SK-N-SH (cell line): Measurements from ENCODE around the gene COA6. TPM values are rescaled to one million over a fixed set of nuclear protein-coding genes. Genes with fewer than 3 reads are reported as not detected.

Experiments
- CTCF ChIA-PET: fragments of 300-600, 350-600 bp; formaldehyde crosslinking; extraction: SDS; loops from one replicate; lab custom pipeline; 2021; lab: Yijun Ruan, JAX
- POLR2A ChIA-PET: fragments of 350-600 bp; sonication (Branson Sonifier 250); formaldehyde crosslinking; extraction: SDS; loops from one replicate; lab custom pipeline; 2020; ENCODE audit warnings: antibody characterized with exemption, inconsistent platforms; lab: Yijun Ruan, JAX
- DNase-seq: peaks from one replicate; pipeline ENCODE4 v3.0.0; 2012
- H2AFZ ChIP-seq: fragments of 200-600 bp; sonication (generic); 2 replicates; pipeline ENCODE4 v1.8.1; 2016; ENCODE audit warnings: antibody characterized with exemption, mild to moderate bottlenecking, low read depth
- H3F3A ChIP-seq: fragments of 200-600 bp; sonication (generic); replicated peaks from 2 replicates; pipeline ENCODE3; 2016; ENCODE audit warnings: antibody characterized with exemption, mild to moderate bottlenecking; ENCODE audit not compliant: insufficient read depth
- H3K27ac ChIP-seq, 2 experiments: fragments of 200-500 bp in 1 of 2; fragments of 200-600 bp in 1 of 2; sonication (Bioruptor generic) in 1 of 2; sonication (generic), shearing (Covaris generic) in 1 of 2; 2 replicates each; pipeline versions ENCODE4 v1.5.1 to v1.6.1; 2014 to 2016; ENCODE audit warnings: low read depth in 2 of 2, inconsistent platforms in 1 of 2, low read length in 1 of 2, mild to moderate bottlenecking in 1 of 2, mixed read lengths in 1 of 2
- H3K27me3 ChIP-seq: fragments of 200-600 bp; sonication (generic), shearing (Covaris generic); 2 replicates; pipeline ENCODE4 v1.6.1; 2016; ENCODE audit warnings: mixed run types; ENCODE audit not compliant: insufficient read depth
- H3K36me3 ChIP-seq, 2 experiments: fragments of 200-500 bp in 1 of 2; fragments of 200-600 bp in 1 of 2; sonication (Bioruptor generic) in 1 of 2; sonication (generic) in 1 of 2; replicated peaks in 1 of 2; 2 replicates each; pipeline versions ENCODE3 to v1.5.1; 2014 to 2016; ENCODE audit warnings: low read length in 1 of 2, mild to moderate bottlenecking in 1 of 2; ENCODE audit not compliant: insufficient read depth in 2 of 2, control insufficient read depth in 1 of 2
- H3K4me1 ChIP-seq, 2 experiments: fragments of 200-500 bp in 1 of 2; fragments of 200-600 bp in 1 of 2; sonication (Bioruptor generic) in 1 of 2; sonication (generic), shearing (Covaris generic) in 1 of 2; 2 replicates each; pipeline versions ENCODE4 v1.5.1 to v1.6.1; 2014 to 2016; ENCODE audit warnings: low read depth in 1 of 2, low read length in 1 of 2, mixed run types in 1 of 2; ENCODE audit not compliant: insufficient read depth in 2 of 2, control insufficient read depth in 1 of 2
- H3K4me2 ChIP-seq: fragments of 200-600 bp; sonication (generic), shearing (Covaris generic); 2 replicates; pipeline ENCODE4 v1.6.1; 2017; ENCODE audit warnings: mixed run types
- H3K4me3 ChIP-seq, 2 experiments: fragments of 200-500 bp in 1 of 2; fragments of 200-600 bp in 1 of 2; sonication (Bioruptor generic) in 1 of 2; sonication (generic), shearing (Covaris generic) in 1 of 2; 2 replicates each; pipeline versions ENCODE4 v1.5.1 to v1.8.1; 2014 to 2016; ENCODE audit warnings: low read depth in 2 of 2, inconsistent platforms in 1 of 2, low read length in 1 of 2, mild to moderate bottlenecking in 1 of 2, mixed read lengths in 1 of 2, moderate library complexity in 1 of 2
- H3K79me2 ChIP-seq: fragments of 200-600 bp; sonication (generic); 2 replicates; pipeline ENCODE4 v1.8.1; 2017; ENCODE audit warnings: mild to moderate bottlenecking; ENCODE audit not compliant: insufficient read depth
- H3K9ac ChIP-seq: fragments of 200-600 bp; sonication (generic); 2 replicates; pipeline ENCODE4 v1.6.1; 2017; ENCODE audit warnings: mixed run types
- H3K9me2 ChIP-seq: fragments of 200-600 bp; sonication (generic); 2 replicates; pipeline ENCODE4 v1.6.1; 2017; ENCODE audit warnings: mixed run types
- H3K9me3 ChIP-seq: fragments of 200-600 bp; sonication (generic); 2 replicates; pipeline ENCODE4 v1.6.1; 2017; ENCODE audit warnings: mixed run types, mild to moderate bottlenecking, moderate library complexity
- H4K20me1 ChIP-seq: fragments of 200-600 bp; sonication (generic); 2 replicates; pipeline ENCODE4 v1.6.1; 2017; ENCODE audit warnings: mild to moderate bottlenecking, mixed run types; ENCODE audit not compliant: insufficient read depth
- ELF1 ChIP-seq: IDR thresholded peaks from 2 replicates; pipeline ENCODE4 v1.4.0; 2012
- EZH2phosphoT487 ChIP-seq: fragments of 200-600 bp; sonication (generic); IDR thresholded peaks from 2 replicates; pipeline ENCODE4 v1.6.1; 2017; ENCODE audit warnings: low read depth, mixed run types, mild to moderate bottlenecking, antibody characterized with exemption, moderate library complexity, borderline replicate concordance
- FOSL2 ChIP-seq: IDR thresholded peaks from 2 replicates; pipeline ENCODE4 v1.4.0; 2012; ENCODE audit warnings: low read depth, mild to moderate bottlenecking, moderate library complexity, borderline replicate concordance
- FOXJ3 ChIP-seq: sonication (generic); formaldehyde crosslinking; IDR thresholded peaks from 2 replicates; pipeline ENCODE4 v1.5.1; 2020; ENCODE audit warnings: mild to moderate bottlenecking, missing genetic modification reagents
- GABPA ChIP-seq: IDR thresholded peaks from 2 replicates; pipeline ENCODE4 v1.4.0; 2012; ENCODE audit warnings: low read depth, mild to moderate bottlenecking
- JUND ChIP-seq: IDR thresholded peaks from 2 replicates; pipeline ENCODE4 v1.4.0; 2012
- MEF2A ChIP-seq: IDR thresholded peaks from 2 replicates; pipeline ENCODE4 v1.4.0; 2012; ENCODE audit warnings: low read depth, borderline replicate concordance
- NFIC ChIP-seq: IDR thresholded peaks from 2 replicates; pipeline ENCODE4 v1.4.0; 2012; ENCODE audit warnings: borderline replicate concordance
- RAD21 ChIP-seq: IDR thresholded peaks from 2 replicates; pipeline ENCODE4 v1.6.1; 2012; ENCODE audit warnings: mild to moderate bottlenecking, low read length
- RCOR1 ChIP-seq: fragments of 150-350 bp; IDR thresholded peaks from 2 replicates; pipeline ENCODE4 v1.6.1; 2017; ENCODE audit warnings: antibody characterized with exemption, low read length
- RFX5 ChIP-seq: IDR thresholded peaks from 2 replicates; pipeline ENCODE4 v1.6.1; 2012; ENCODE audit warnings: mild to moderate bottlenecking, improper control_type of control experiment, low read length
- SIN3A ChIP-seq: IDR thresholded peaks from 2 replicates; pipeline ENCODE4 v1.6.1; 2012; ENCODE audit warnings: low read depth, mild to moderate bottlenecking, low read length, moderate library complexity, borderline replicate concordance
- SMC3 ChIP-seq: IDR thresholded peaks from 2 replicates; pipeline ENCODE4 v1.6.1; 2012; ENCODE audit warnings: low read depth, low read length, improper control_type of control experiment
- TCF12 ChIP-seq: IDR thresholded peaks from 2 replicates; pipeline ENCODE4 v1.4.0; 2012
- TEAD4 ChIP-seq: IDR thresholded peaks from 2 replicates; pipeline ENCODE4 v1.4.0; 2012; ENCODE audit warnings: mild to moderate bottlenecking, borderline replicate concordance; ENCODE audit not compliant: insufficient read depth
- WGBS: methylation state at CpG from one replicate; pipeline ENCODE4 v1.1.6; 2017; ENCODE audit warnings: low lambda C conversion rate; 5-methylcytosine and 5-hydroxymethylcytosine counted together
- polyA plus RNA-seq, 3 experiments: library from polyadenylated mRNA; depleted of rRNA; stranded (reverse); fragments of >200 nt; gene quantifications; 2 replicates each; pipeline ENCODE4 v1.2.3, GENCODE V29; 2012
- TF ChIP-seq, protein P1 (sequence below): fragments of 150-350 bp; IDR thresholded peaks from 2 replicates; pipeline ENCODE4 v1.6.1; 2016; ENCODE audit warnings: mild to moderate bottlenecking, low read depth, low read length
- TF ChIP-seq, protein P2 (sequence below): fragments of 200-600 bp; sonication (generic); IDR thresholded peaks from 2 replicates; pipeline ENCODE4 v1.6.1; 2017; ENCODE audit warnings: antibody characterized with exemption, mild to moderate bottlenecking, moderate library complexity
- TF ChIP-seq, protein P3 (sequence below): IDR thresholded peaks from 2 replicates; pipeline ENCODE4 v1.4.0; 2012; ENCODE audit warnings: low read depth, borderline replicate concordance

COA6 gene
- polyA plus RNA-seq, 1 of the 3 experiments (the other 2 are of a cell fraction), result 42.2 TPM

DNA sequence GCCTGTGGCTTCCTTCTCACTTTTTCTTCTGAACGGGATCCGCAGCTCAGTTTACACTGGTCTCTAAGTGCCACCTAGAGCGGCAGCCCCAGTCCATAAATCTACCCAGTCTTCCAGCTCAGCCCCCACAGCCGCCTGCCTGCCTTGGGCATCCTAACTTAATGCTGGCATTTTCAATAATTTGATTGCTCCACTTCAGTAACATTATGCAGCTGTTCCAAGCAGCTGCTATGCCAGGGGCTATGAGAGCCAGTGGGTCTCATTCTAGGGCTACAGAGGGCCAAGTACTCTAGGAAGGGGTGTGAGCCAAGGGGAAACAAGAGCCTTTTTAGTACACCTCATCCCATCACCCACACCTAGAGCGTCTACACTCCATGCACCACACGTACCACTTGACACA, 48.4 kb upstream of the COA6 start (continued):
- TF ChIP-seq RFX5 (no peak), ELF1 (no peak), FOXJ3 (no peak)
- TF ChIP-seq, protein P1, sequence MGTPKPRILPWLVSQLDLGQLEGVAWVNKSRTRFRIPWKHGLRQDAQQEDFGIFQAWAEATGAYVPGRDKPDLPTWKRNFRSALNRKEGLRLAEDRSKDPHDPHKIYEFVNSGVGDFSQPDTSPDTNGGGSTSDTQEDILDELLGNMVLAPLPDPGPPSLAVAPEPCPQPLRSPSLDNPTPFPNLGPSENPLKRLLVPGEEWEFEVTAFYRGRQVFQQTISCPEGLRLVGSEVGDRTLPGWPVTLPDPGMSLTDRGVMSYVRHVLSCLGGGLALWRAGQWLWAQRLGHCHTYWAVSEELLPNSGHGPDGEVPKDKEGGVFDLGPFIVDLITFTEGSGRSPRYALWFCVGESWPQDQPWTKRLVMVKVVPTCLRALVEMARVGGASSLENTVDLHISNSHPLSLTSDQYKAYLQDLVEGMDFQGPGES, result no peak

DNA sequence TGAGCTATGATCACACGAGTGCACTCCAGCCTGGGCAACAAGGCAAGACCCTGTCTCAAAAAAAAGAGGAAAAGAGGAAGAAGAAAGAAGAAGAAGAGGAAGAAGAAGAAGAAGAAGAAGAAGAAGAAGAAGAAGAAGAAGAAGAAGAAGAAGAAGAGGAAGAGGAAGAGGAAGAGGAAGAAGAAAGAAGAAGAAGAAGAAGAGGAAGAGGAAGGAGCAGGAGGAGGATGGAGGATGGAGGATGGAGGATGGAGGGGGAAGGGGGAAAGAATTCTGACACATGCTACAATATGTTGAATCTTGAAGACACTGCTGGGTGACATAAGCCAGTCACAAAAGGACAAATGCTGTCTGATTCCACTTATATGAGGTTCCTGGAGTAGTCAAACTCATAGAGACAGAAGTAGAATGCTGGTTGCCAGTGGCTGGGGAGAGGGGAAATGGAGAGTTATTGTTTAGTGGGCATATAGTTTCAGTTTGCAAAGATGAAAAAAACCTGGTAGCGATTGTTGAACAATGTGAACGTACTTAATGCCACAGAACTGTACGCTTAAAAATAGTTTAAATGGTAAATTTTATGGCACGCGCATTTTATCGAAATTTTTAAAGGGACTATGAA, 47.3 kb upstream of the COA6 start:
- Histone ChIP-seq H3K4me1 (peaks cover 0 to 7% of the 10 kb centered on the region in 2 experiments; a peak in 1 of 4 replicates), H3K27me3 (no peaks in the 10 kb centered on the region), H3K9me3 (no peaks in the 10 kb centered on the region), H3K4me3 (no peak overlapping the region), H2AFZ (no peak overlapping the region), H3F3A (no peaks in the 10 kb centered on the region), H4K20me1 (no peaks in the 10 kb centered on the region), H3K79me2 (no peaks in the 10 kb centered on the region), H3K27ac (no peak overlapping the region), H3K9ac (no peak overlapping the region), H3K9me2 (no peaks in the 10 kb centered on the region), H3K4me2 (no peak overlapping the region), H3K36me3 (no peaks in the 10 kb centered on the region)
- CTCF ChIA-PET, result interaction anchor here (0.5 to 9.5 kb wide), 32 partner anchors 9 to 1042 kb away, joined by 3 to 102 read pairs (median 5); partner anchors contain the start of gene COA6
- POLR2A ChIA-PET, result no interaction called here
- WGBS, result 85% methylated on average over 7 of the region's 7 CpGs
- TF ChIP-seq FOSL2 (no peak), MEF2A (no peak), GABPA (no peak), RAD21 (no peak), EZH2phosphoT487 (no peak), TCF12 (no peak), FOXJ3 (no peak), SIN3A (no peak), SMC3 (no peak), JUND (no peak), RCOR1 (no peak), TEAD4 (no peak), NFIC (no peak)
- TF ChIP-seq, protein P2, sequence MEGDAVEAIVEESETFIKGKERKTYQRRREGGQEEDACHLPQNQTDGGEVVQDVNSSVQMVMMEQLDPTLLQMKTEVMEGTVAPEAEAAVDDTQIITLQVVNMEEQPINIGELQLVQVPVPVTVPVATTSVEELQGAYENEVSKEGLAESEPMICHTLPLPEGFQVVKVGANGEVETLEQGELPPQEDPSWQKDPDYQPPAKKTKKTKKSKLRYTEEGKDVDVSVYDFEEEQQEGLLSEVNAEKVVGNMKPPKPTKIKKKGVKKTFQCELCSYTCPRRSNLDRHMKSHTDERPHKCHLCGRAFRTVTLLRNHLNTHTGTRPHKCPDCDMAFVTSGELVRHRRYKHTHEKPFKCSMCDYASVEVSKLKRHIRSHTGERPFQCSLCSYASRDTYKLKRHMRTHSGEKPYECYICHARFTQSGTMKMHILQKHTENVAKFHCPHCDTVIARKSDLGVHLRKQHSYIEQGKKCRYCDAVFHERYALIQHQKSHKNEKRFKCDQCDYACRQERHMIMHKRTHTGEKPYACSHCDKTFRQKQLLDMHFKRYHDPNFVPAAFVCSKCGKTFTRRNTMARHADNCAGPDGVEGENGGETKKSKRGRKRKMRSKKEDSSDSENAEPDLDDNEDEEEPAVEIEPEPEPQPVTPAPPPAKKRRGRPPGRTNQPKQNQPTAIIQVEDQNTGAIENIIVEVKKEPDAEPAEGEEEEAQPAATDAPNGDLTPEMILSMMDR, result no peak
- TF ChIP-seq, protein P1, result no peak
- TF ChIP-seq, protein P3, sequence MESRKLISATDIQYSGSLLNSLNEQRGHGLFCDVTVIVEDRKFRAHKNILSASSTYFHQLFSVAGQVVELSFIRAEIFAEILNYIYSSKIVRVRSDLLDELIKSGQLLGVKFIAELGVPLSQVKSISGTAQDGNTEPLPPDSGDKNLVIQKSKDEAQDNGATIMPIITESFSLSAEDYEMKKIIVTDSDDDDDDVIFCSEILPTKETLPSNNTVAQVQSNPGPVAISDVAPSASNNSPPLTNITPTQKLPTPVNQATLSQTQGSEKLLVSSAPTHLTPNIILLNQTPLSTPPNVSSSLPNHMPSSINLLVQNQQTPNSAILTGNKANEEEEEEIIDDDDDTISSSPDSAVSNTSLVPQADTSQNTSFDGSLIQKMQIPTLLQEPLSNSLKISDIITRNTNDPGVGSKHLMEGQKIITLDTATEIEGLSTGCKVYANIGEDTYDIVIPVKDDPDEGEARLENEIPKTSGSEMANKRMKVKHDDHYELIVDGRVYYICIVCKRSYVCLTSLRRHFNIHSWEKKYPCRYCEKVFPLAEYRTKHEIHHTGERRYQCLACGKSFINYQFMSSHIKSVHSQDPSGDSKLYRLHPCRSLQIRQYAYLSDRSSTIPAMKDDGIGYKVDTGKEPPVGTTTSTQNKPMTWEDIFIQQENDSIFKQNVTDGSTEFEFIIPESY, result no peak
- DNase-seq, result no peak
